HG03432 (cell line): ENCODE results near the gene USP17L13.
"Not testable (repeated sequence)": the region's sequence is repeated elsewhere in the genome, so short reads cannot be mapped to it uniquely, and the experiment has no call there.

Experiments
- ATAC-seq: cut with Tn5 transposase; IDR thresholded peaks from one replicate; pipeline ENCODE4 v1.9.1; 2021; ENCODE audit warnings: mild to moderate bottlenecking, moderate library complexity; ENCODE audit not compliant: unreplicated experiment

The USP17L13 gene, protein sequence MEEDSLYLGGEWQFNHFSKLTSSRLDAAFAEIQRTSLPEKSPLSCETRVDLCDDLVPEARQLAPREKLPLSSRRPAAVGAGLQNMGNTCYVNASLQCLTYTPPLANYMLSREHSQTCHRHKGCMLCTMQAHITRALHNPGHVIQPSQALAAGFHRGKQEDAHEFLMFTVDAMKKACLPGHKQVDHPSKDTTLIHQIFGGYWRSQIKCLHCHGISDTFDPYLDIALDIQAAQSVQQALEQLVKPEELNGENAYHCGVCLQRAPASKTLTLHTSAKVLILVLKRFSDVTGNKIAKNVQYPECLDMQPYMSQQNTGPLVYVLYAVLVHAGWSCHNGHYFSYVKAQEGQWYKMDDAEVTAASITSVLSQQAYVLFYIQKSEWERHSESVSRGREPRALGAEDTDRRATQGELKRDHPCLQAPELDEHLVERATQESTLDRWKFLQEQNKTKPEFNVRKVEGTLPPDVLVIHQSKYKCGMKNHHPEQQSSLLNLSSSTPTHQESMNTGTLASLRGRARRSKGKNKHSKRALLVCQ

DNA sequence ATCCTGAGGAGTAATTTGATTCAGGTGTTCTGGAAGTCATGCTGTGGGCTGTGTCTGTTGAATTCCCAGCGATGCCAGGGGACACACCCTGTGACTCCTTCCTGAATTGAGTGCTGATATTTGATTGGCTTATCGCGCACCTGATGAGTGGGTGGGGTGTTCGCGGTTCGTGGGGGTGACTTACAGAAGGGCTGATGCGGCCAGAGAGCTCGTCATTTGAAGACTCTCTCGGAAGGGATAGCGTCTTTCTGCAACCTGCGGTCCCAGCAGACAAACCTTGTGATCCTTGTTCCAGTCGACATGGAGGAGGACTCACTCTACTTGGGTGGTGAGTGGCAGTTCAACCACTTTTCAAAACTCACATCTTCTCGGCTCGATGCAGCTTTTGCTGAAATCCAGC, at the start of gene USP17L13:
TSS of gene USP17L13 (plus strand) at position 301 of the 400 bp plus-strand sequence. CDS start at position 301, 0 bp downstream.
- ATAC-seq = not testable (repeated sequence)

DNA sequence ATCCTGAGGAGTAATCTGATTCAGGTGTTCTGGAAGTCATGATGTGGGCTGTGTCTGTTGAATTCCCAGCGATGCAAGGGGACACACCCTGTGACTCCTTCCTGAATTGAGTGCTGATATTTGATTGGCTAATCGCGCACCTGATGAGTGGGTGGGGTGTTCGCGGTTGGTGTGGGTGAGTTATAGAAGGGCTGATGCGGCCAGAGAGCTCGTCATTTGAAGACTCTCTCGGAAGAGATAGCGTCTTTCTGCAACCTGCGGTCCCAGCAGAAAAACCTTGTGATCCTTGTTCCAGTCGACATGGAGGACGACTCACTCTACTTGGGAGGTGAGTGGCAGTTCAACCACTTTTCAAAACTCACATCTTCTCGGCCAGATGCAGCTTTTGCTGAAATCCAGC, 14.3 kb upstream of the USP17L13 start, which contains the start of gene USP17L10:
TSS of gene USP17L10 (plus strand) at position 301 of the 400 bp plus-strand sequence. CDS start at position 301, 0 bp downstream.
- not testable (repeated sequence) for ATAC-seq

DNA sequence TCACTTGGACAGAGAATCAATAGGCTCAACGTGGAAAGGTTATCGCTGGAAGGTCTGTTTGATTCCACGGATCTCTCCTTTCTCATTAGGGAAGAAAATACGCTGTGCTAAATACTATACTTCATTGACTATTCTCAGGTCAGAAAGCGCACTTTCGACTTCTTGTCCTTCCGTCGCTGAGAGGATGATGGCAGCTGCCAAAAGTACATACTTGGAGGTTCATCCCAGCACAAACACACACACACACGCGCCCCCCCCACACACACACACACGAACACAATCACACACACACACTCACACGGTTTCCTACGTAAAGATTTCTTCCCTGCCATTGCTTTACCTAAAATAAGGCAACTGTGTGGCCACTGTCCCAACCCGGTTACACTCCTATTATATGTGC, 10.0 kb upstream of the USP17L13 start:
- not testable (repeated sequence) for ATAC-seq

DNA sequence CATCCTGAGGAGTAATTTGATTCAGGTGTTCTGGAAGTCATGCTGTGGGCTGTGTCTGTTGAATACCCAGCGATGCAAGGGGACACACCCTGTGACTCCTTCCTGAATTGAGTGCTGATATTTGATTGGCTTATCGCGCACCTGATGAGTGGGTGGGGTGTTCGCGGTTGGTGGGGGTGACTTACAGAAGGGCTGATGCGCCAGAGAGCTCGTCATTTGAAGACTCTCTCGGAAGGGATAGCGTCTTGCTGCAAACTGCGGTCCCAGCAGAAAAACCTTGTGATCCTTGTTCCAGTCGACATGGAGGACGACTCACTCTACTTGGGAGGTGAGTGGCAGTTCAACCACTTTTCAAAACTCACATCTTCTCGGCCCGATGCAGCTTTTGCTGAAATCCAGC, 9.6 kb upstream of the USP17L13 start, which contains the start of gene USP17L11:
TSS of gene USP17L11 (plus strand) at position 301 of the 400 bp plus-strand sequence. CDS start at position 301, 0 bp downstream.
- not testable (repeated sequence) for ATAC-seq

DNA sequence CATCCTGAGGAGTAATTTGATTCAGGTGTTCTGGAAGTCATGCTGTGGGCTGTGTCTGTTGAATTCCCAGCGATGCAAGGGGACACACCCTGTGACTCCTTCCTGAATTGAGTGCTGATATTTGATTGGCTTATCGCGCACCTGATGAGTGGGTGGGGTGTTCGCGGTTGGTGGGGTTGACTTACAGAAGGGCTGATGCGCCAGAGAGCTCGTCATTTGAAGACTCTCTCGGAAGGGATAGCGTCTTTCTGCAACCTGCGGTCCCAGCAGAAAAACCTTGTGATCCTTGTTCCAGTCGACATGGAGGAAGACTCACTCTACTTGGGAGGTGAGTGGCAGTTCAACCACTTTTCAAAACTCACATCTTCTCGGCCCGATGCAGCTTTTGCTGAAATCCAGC, 4.8 kb upstream of the USP17L13 start, which contains the start of gene USP17L12:
TSS of gene USP17L12 (plus strand) at position 301 of the 400 bp plus-strand sequence. CDS start at position 301, 0 bp downstream.
- not testable (repeated sequence) for ATAC-seq

DNA sequence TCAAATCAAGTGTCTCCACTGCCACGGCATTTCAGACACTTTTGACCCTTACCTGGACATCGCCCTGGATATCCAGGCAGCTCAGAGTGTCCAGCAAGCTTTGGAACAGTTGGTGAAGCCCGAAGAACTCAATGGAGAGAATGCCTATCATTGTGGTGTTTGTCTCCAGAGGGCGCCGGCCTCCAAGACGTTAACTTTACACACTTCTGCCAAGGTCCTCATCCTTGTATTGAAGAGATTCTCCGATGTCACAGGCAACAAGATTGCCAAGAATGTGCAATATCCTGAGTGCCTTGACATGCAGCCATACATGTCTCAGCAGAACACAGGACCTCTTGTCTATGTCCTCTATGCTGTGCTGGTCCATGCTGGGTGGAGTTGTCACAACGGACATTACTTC, 5.6 kb downstream of the USP17L13 start:
- ATAC-seq = not testable (repeated sequence)

DNA sequence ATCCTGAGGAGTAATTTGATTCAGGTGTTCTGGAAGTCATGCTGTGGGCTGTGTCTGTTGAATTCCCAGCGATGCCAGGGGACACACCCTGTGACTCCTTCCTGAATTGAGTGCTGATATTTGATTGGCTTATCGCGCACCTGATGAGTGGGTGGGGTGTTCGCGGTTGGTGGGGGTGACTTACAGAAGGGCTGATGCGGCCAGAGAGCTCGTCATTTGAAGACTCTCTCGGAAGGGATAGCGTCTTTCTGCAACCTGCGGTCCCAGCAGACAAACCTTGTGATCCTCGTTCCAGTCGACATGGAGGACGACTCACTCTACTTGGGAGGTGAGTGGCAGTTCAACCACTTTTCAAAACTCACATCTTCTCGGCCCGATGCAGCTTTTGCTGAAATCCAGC, 9.4 kb downstream of the USP17L13 start, which contains the start of gene USP17L15:
TSS of gene USP17L15 (plus strand) at position 301 of the 400 bp plus-strand sequence. CDS start at position 301, 0 bp downstream.
- ATAC-seq = not testable (repeated sequence)

DNA sequence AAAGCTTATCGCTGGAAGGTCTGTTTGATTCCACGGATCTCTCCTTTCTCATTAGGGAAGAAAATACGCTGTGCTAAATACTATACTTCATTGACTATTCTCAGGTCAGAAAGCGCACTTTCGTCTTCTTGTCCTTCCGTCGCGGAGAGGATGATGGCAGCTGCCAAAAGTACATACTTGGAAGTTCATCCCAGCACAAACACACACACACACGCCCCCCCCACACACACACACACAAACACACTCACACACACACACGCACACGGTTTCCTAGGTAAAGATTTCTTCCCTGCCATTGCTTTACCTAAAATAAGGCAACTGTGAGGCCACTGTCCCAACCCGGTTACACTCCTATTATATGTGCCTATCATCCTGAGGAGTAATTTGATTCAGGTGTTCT, 13.8 kb downstream of the USP17L13 start:
- ATAC-seq = not testable (repeated sequence)

DNA sequence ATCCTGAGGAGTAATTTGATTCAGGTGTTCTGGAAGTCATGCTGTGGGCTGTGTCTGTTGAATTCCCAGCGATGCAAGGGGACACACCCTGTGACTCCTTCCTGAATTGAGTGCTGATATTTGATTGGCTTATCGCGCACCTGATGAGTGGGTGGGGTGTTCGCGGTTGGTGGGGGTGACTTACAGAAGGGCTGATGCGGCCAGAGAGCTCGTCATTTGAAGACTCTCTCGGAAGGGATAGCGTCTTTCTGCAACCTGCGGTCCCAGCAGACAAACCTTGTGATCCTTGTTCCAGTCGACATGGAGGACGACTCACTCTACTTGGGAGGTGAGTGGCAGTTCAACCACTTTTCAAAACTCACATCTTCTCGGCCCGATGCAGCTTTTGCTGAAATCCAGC, 18.9 kb downstream of the USP17L13 start, which contains the start of gene USP17L17:
TSS of gene USP17L17 (plus strand) at position 301 of the 400 bp plus-strand sequence. CDS start at position 301, 0 bp downstream.
- not testable (repeated sequence) for ATAC-seq

DNA sequence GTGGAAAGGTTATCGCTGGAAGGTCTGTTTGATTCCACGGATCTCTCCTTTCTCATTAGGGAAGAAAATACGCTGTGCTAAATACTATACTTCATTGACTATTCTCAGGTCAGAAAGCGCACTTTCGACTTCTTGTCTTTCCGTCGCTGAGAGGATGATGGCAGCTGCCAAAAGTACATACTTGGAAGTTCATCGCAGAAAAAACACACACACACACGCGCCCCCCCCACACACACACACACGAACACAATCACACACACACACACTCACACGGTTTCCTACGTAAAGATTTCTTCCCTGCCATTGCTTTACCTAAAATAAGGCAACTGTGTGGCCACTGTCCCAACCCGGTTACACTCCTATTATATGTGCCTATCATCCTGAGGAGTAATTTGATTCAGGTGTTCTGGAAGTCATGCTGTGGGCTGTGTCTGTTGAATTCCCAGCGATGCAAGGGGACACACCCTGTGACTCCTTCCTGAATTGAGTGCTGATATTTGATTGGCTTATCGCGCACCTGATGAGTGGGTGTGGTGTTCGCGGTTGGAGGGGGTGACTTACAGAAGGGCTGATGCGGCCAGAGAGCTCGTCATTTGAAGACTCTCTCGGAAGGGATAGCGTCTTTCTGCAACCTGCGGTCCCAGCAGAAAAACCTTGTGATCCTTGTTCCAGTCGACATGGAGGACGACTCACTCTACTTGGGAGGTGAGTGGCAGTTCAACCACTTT, 23.4 kb downstream of the USP17L13 start, which contains the start of gene USP17L18:
TSS of gene USP17L18 (plus strand) at position 678 of the 728 bp plus-strand sequence. CDS start at position 678, 0 bp downstream.
- ATAC-seq = not testable (repeated sequence)

DNA sequence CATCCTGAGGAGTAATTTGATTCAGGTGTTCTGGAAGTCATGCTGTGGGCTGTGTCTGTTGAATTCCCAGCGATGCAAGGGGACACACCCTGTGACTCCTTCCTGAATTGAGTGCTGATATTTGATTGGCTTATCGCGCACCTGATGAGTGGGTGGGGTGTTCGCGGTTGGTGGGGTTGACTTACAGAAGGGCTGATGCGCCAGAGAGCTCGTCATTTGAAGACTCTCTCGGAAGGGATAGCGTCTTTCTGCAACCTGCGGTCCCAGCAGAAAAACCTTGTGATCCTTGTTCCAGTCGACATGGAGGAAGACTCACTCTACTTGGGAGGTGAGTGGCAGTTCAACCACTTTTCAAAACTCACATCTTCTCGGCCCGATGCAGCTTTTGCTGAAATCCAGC, 28.4 kb downstream of the USP17L13 start, which contains the start of gene USP17L19:
TSS of gene USP17L19 (plus strand) at position 301 of the 400 bp plus-strand sequence. CDS start at position 301, 0 bp downstream.
- ATAC-seq = not testable (repeated sequence)

DNA sequence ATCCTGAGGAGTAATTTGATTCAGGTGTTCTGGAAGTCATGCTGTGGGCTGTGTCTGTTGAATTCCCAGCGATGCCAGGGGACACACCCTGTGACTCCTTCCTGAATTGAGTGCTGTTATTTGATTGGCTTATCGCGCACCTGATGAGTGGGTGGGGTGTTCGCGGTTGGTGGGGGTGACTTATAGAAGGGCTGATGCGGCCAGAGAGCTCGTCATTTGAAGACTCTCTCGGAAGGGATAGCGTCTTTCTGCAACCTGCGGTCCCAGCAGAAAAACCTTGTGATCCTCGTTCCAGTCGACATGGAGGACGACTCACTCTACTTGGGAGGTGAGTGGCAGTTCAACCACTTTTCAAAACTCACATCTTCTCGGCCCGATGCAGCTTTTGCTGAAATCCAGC, 33.1 kb downstream of the USP17L13 start, which contains the start of gene USP17L20:
TSS of gene USP17L20 (plus strand) at position 301 of the 400 bp plus-strand sequence. CDS start at position 301, 0 bp downstream.
- ATAC-seq = not testable (repeated sequence)

DNA sequence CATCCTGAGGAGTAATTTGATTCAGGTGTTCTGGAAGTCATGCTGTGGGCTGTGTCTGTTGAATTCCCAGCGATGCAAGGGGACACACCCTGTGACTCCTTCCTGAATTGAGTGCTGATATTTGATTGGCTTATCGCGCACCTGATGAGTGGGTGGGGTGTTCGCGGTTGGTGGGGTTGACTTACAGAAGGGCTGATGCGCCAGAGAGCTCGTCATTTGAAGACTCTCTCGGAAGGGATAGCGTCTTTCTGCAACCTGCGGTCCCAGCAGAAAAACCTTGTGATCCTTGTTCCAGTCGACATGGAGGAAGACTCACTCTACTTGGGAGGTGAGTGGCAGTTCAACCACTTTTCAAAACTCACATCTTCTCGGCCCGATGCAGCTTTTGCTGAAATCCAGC, 37.9 kb downstream of the USP17L13 start, which contains the start of gene USP17L21:
TSS of gene USP17L21 (plus strand) at position 301 of the 400 bp plus-strand sequence. CDS start at position 301, 0 bp downstream.
- ATAC-seq = not testable (repeated sequence)

DNA sequence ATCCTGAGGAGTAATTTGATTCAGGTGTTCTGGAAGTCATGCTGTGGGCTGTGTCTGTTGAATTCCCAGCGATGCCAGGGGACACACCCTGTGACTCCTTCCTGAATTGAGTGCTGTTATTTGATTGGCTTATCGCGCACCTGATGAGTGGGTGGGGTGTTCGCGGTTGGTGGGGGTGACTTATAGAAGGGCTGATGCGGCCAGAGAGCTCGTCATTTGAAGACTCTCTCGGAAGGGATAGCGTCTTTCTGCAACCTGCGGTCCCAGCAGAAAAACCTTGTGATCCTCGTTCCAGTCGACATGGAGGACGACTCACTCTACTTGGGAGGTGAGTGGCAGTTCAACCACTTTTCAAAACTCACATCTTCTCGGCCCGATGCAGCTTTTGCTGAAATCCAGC, 42.6 kb downstream of the USP17L13 start, which contains the start of gene USP17L22:
TSS of gene USP17L22 (plus strand) at position 301 of the 400 bp plus-strand sequence. CDS start at position 301, 0 bp downstream.
- not testable (repeated sequence) for ATAC-seq

DNA sequence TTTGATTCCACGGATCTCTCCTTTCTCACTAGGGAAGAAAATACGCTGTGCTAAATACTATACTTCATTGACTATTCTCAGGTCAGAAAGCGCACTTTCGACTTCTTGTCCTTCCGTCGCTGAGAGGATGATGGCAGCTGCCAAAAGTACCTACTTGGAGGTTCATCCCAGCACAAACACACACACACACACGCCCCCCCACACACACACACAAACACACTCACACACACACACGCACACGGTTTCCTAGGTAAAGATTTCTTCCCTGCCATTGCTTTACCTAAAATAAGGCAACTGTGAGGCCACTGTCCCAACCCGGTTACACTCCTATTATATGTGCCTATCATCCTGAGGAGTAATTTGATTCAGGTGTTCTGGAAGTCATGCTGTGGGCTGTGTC, 47.0 kb downstream of the USP17L13 start:
- not testable (repeated sequence) for ATAC-seq
